K562 (cell line): ENCODE measurements around the gene ABHD4. TPM values are rescaled to one million over a fixed set of nuclear protein-coding genes. Genes with fewer than 3 reads are reported as not detected.

Experiments used
- ATF1 ChIP-seq, 2 experiments: fragments of 450-650 bp in 1 of 2; IDR thresholded peaks; 2 replicates each; pipeline ENCODE4 v1.6.1; 2016; ENCODE audit warnings: missing compliant biosample characterization in 1 of 2, missing genetic modification characterization in 1 of 2
- CREBBP ChIP-seq: IDR thresholded peaks from one replicate; pipeline ENCODE4 v1.6.1; 2012; ENCODE audit warnings: low read depth, mild to moderate bottlenecking, control low read depth, inconsistent platforms, low read length
- ETS1 ChIP-seq: conservative IDR thresholded peaks from 2 replicates; pipeline ENCODE4 v1.6.1; 2011; ENCODE audit warnings: low read depth, mild to moderate bottlenecking, low read length; ENCODE audit not compliant: control insufficient read depth
- GTF2A2 ChIP-seq: IDR thresholded peaks from 2 replicates; pipeline ENCODE4 v1.6.1; 2016; ENCODE audit warnings: mild to moderate bottlenecking, missing genetic modification characterization, missing compliant biosample characterization
- GTF2B ChIP-seq: IDR thresholded peaks from 2 replicates; pipeline ENCODE4 v1.6.1; 2011; ENCODE audit not compliant: insufficient read length; ENCODE audit errors: extremely low read depth
- L3MBTL2 ChIP-seq: fragments of 450-650 bp; IDR thresholded peaks from 2 replicates; pipeline ENCODE4 v1.6.1; 2016; ENCODE audit warnings: mild to moderate bottlenecking, moderate library complexity
- MYNN ChIP-seq, 2 experiments: sonication (generic); formaldehyde crosslinking in 1 of 2; IDR thresholded peaks; 2 replicates each; pipeline versions ENCODE4 v1.5.0 to v1.6.1; 2016 to 2020; ENCODE audit warnings: antibody characterized with exemption in 1 of 2, missing genetic modification reagents in 1 of 2
- NR3C1 ChIP-seq: sonication (generic); formaldehyde crosslinking; IDR thresholded peaks from 2 replicates; pipeline ENCODE4 v1.8.1; 2022; ENCODE audit warnings: missing genetic modification reagents
- PCBP2 ChIP-seq: fragments of 200-400 bp; formaldehyde crosslinking; IDR thresholded peaks from 2 replicates; pipeline ENCODE4 v1.6.1; 2018; ENCODE audit warnings: low read length, low read depth, mild to moderate bottlenecking, moderate library complexity; ENCODE audit not compliant: poor library complexity, severe bottlenecking
- POLR2H ChIP-seq: IDR thresholded peaks from 2 replicates; pipeline ENCODE4 v1.6.1; 2016; ENCODE audit warnings: missing genetic modification characterization, low read depth, mild to moderate bottlenecking, control low read depth, missing compliant biosample characterization, moderate library complexity
- RBFOX2 ChIP-seq: fragments of 200-400 bp; formaldehyde crosslinking; IDR thresholded peaks from 2 replicates; pipeline ENCODE4 v1.6.1; 2017; ENCODE audit warnings: low read depth, mild to moderate bottlenecking, low read length, moderate library complexity
- RFX1 ChIP-seq: fragments of 450-650 bp; IDR thresholded peaks from 2 replicates; pipeline ENCODE4 v1.6.1; 2016; ENCODE audit warnings: mild to moderate bottlenecking, moderate library complexity
- TCF7L2 ChIP-seq: fragments of 150-350 bp; IDR thresholded peaks from 2 replicates; pipeline ENCODE4 v1.6.1; 2016; ENCODE audit warnings: low read depth, mild to moderate bottlenecking, low read length, moderate library complexity
- XRCC4 ChIP-seq: IDR thresholded peaks from one replicate; pipeline ENCODE4 v1.6.1; 2011; ENCODE audit not compliant: insufficient read depth, insufficient read length; ENCODE audit errors: extremely low read depth
- ZBED1 ChIP-seq: IDR thresholded peaks from 2 replicates; pipeline ENCODE4 v1.6.1; 2014
- ZBTB26 ChIP-seq: fragments of 450-650 bp; formaldehyde crosslinking; IDR thresholded peaks from 2 replicates; pipeline ENCODE4 v1.4.0; 2022; ENCODE audit warnings: missing genetic modification characterization
- ZNF3 ChIP-seq: fragments of 250-450 bp; sonication (Bioruptor Pico); IDR thresholded peaks from 2 replicates; pipeline ENCODE4 v1.5.0; 2021; ENCODE audit warnings: mild to moderate bottlenecking, moderate library complexity
- ZNF445 ChIP-seq: fragments of 250-450 bp; sonication (Bioruptor Pico); IDR thresholded peaks from 2 replicates; pipeline ENCODE4 v1.4.0; 2020; ENCODE audit warnings: low read depth, mild to moderate bottlenecking, moderate library complexity
- ZNF668 ChIP-seq: fragments of 250-450 bp; sonication (Bioruptor Pico); IDR thresholded peaks from 2 replicates; pipeline ENCODE4 v1.8.0; 2022; ENCODE audit warnings: mild to moderate bottlenecking, inconsistent platforms
- ZNF778 ChIP-seq: fragments of 450-650 bp; formaldehyde crosslinking; IDR thresholded peaks from 2 replicates; pipeline ENCODE4 v1.4.0; 2020; ENCODE audit warnings: mild to moderate bottlenecking, moderate library complexity
- polyA plus RNA-seq, 8 experiments: library from polyadenylated mRNA; depleted of rRNA in 4 of 8; stranded (reverse) in 5 of 8; unstranded in 3 of 8; fragments of >200 nt; fragmentation: Nextera tagmentation in 2 of 8; fragmentation: Illumina TruSeq in 1 of 8; extraction: Ambion mirVana in 2 of 8; extraction: Trizol in 1 of 8; gene quantifications; 2 replicates each; pipeline versions ENCODE4 v1.2.1 to v1.2.3, GENCODE V29; 2011 to 2014; ENCODE audit warnings: inconsistent platforms in 1 of 8, missing spikeins in 1 of 8
- total RNA-seq, 7 experiments: library from RNA; depleted of rRNA in 6 of 7; stranded (reverse); fragments of >200 nt in 6 of 7; fragmentation: Illumina TruSeq in 2 of 7; extraction: Trizol in 2 of 7; gene quantifications; 2 replicates each; pipeline versions ENCODE4 v1.2.1 to v1.2.3, GENCODE V29; 2011 to 2021; ENCODE audit warnings: low replicate concordance in 1 of 7
- TF ChIP-seq, protein P1 (sequence below): fragments of 250-450 bp; sonication (Bioruptor Pico); IDR thresholded peaks from 2 replicates; pipeline ENCODE4 v1.4.0; 2020

The ABHD4 gene
- total and polyA plus RNA-seq, 9 of the 15 experiments (the other 6 are each of a cell fraction or from before 2014, with no cell fraction given) = 3.6 to 12.0 (median 7.2) TPM

DNA sequence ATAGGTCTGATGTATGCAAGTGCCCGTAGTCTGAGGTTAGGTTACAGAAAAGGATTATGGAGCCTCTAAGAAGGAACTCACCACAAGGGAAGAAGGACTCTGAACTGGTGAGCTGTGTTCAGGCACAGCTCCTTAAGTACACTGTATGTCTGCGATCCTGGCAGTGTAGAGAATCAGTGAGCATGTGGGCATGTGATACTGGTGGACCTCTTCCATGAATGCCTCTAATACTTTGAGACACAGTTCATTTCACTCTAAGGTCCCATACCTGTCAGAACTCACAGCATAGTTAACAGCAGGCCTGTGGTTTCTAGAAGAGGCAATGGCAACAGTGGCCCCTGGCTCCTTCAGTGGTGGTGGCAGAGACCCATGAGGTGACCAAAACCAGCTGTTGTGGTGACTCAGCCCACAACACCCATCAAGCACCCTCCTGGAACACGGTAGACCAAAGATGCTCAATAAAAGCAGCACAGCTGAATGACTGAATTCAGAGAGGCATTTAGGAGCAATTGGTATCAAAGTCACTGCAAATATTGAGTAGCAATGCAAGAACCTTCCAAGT, 52.9 kb downstream of the ABHD4 start (continued):
- peak; percentile 56; the same call in 1 of the 2 replicates for TF ChIP-seq ETS1
- TF ChIP-seq XRCC4 = no peak
- peak; percentile 79 for TF ChIP-seq GTF2A2 (tag)
- no peak for TF ChIP-seq ZNF778 (CRISPR knock-in tag)
- TF ChIP-seq GTF2B = peak; percentile 95
- no peak for TF ChIP-seq TCF7L2
- no peak for TF ChIP-seq ZNF3 (CRISPR knock-in tag)
- TF ChIP-seq, protein P1, sequence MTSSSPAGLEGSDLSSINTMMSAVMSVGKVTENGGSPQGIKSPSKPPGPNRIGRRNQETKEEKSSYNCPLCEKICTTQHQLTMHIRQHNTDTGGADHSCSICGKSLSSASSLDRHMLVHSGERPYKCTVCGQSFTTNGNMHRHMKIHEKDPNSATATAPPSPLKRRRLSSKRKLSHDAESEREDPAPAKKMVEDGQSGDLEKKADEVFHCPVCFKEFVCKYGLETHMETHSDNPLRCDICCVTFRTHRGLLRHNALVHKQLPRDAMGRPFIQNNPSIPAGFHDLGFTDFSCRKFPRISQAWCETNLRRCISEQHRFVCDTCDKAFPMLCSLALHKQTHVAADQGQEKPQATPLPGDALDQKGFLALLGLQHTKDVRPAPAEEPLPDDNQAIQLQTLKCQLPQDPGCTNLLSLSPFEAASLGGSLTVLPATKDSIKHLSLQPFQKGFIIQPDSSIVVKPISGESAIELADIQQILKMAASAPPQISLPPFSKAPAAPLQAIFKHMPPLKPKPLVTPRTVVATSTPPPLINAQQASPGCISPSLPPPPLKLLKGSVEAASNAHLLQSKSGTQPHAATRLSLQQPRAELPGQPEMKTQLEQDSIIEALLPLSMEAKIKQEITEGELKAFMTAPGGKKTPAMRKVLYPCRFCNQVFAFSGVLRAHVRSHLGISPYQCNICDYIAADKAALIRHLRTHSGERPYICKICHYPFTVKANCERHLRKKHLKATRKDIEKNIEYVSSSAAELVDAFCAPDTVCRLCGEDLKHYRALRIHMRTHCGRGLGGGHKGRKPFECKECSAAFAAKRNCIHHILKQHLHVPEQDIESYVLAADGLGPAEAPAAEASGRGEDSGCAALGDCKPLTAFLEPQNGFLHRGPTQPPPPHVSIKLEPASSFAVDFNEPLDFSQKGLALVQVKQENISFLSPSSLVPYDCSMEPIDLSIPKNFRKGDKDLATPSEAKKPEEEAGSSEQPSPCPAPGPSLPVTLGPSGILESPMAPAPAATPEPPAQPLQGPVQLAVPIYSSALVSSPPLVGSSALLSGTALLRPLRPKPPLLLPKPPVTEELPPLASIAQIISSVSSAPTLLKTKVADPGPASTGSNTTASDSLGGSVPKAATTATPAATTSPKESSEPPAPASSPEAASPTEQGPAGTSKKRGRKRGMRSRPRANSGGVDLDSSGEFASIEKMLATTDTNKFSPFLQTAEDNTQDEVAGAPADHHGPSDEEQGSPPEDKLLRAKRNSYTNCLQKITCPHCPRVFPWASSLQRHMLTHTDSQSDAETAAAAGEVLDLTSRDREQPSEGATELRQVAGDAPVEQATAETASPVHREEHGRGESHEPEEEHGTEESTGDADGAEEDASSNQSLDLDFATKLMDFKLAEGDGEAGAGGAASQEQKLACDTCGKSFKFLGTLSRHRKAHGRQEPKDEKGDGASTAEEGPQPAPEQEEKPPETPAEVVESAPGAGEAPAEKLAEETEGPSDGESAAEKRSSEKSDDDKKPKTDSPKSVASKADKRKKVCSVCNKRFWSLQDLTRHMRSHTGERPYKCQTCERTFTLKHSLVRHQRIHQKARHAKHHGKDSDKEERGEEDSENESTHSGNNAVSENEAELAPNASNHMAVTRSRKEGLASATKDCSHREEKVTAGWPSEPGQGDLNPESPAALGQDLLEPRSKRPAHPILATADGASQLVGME (CRISPR knock-in tag) = no peak
- TF ChIP-seq RBFOX2 = peak; percentile 72
- TF ChIP-seq ATF1 (CRISPR knock-in tag; IDR thresholded peaks at IDR 0.05) = no peak
- no peak for TF ChIP-seq ATF1 (tag; IDR thresholded peaks at IDR 0.05)
- TF ChIP-seq ZBED1 = peak; percentile 92
- TF ChIP-seq ZNF668 (CRISPR knock-in tag) = no peak
- TF ChIP-seq CREBBP = no peak
- TF ChIP-seq L3MBTL2 = no peak
- TF ChIP-seq RFX1 = no peak
- peak; percentile 75 for TF ChIP-seq POLR2H
- no peak for TF ChIP-seq NR3C1 (CRISPR knock-in tag)
- TF ChIP-seq ZNF445 (CRISPR knock-in tag) = no peak
- TF ChIP-seq MYNN (IDR thresholded peaks at IDR 0.05) = peak; percentile 56; the same call in 1 of the 2 replicates
- no peak for TF ChIP-seq MYNN (CRISPR knock-in tag; IDR thresholded peaks at IDR 0.05)
- no peak for TF ChIP-seq PCBP2
- TF ChIP-seq ZBTB26 (CRISPR knock-in tag) = peak; percentile 6; the same call in 1 of the 2 replicates
